GM12878 (cell line): ENCODE results near the gene XYLB. TPM values are rescaled to one million over a fixed set of nuclear protein-coding genes. Genes with fewer than 3 reads are reported as not detected.

ENCODE experiments used
- ATAC-seq: fragments of 200-7000 bp; cut with Tn5 transposase; 3 replicates; pipeline ENCODE4 v1.9.1; 2020; ENCODE audit warnings: mild to moderate bottlenecking, moderate library complexity
- BruUV-seq: library from RNA; stranded (reverse); fragments of 400-500 nt; replicated peaks from 2 replicates; lab custom pipeline; 2021; lab: Mats Ljungman, UMichigan
- CTCF ChIA-PET: fragments of 300-600 bp; sonication (Branson Sonifier 250); formaldehyde crosslinking; extraction: SDS; loops from one replicate; lab custom pipeline; 2021; ENCODE audit warnings: inconsistent platforms; lab: Yijun Ruan, JAX
- POLR2A ChIA-PET: fragments of 350-600 bp; formaldehyde crosslinking; extraction: SDS; loops from one replicate; lab custom pipeline; 2021; ENCODE audit warnings: inconsistent platforms; lab: Charles Lee
- RAD21 ChIA-PET: fragments of 300-600 bp; sonication (Branson Sonifier 250); formaldehyde crosslinking; loops from one replicate; lab custom pipeline; 2023; ENCODE audit warnings: antibody characterized with exemption; ENCODE audit not compliant: unreplicated experiment; lab: Charles Lee
- SMC1A ChIA-PET: fragments of 300-600 bp; sonication (Branson Sonifier 250); formaldehyde crosslinking; loops from one replicate; lab custom pipeline; 2023; ENCODE audit not compliant: unreplicated experiment, uncharacterized antibody; lab: Charles Lee
- DNase-seq: peaks from one replicate; pipeline ENCODE4 v3.0.0-alpha.2; 2011; ENCODE audit warnings: low read depth, low spot score
- FAIRE-seq: peaks from 3 replicates; lab custom pipeline; 2011; peaks lifted over from hg19 to GRCh38; lab: Jason Lieb, UNC
- H2AFZ ChIP-seq: 2 replicates; pipeline ENCODE4 v1.6.0; 2011; ENCODE audit warnings: low read depth, low read length, control low read depth; ENCODE audit not compliant: control insufficient read depth
- H3K27ac ChIP-seq: 2 replicates; pipeline ENCODE4 v1.5.1; 2011; ENCODE audit warnings: control low read depth; ENCODE audit not compliant: control insufficient read depth, insufficient read depth
- H3K27me3 ChIP-seq, 2 experiments: replicated peaks in 1 of 2; 2 replicates each; pipeline versions ENCODE4 v1.6.0 to v1.6.1; 2011; ENCODE audit warnings: low read length in 1 of 2; ENCODE audit not compliant: control insufficient read depth in 2 of 2, insufficient read depth in 2 of 2
- H3K36me3 ChIP-seq, 2 experiments: 2 replicates each; pipeline ENCODE4 v1.5.1; 2011; ENCODE audit warnings: low read length in 1 of 2; ENCODE audit not compliant: control insufficient read depth in 2 of 2, insufficient read depth in 2 of 2
- H3K4me1 ChIP-seq: 2 replicates; pipeline ENCODE4 v1.6.1; 2011; ENCODE audit warnings: mild to moderate bottlenecking, low read length, moderate library complexity, mixed read lengths; ENCODE audit not compliant: control insufficient read depth, insufficient read depth
- H3K4me2 ChIP-seq: 2 replicates; pipeline ENCODE4 v1.6.0; 2011; ENCODE audit warnings: control low read depth; ENCODE audit not compliant: control insufficient read depth, insufficient read depth
- H3K4me3 ChIP-seq: fragments of 200-600 bp; sonication (generic); 2 replicates; pipeline ENCODE4 v1.5.1; 2016
- H3K79me2 ChIP-seq: 2 replicates; pipeline ENCODE4 v1.6.0; 2011; ENCODE audit warnings: low read length; ENCODE audit not compliant: control insufficient read depth, insufficient read depth
- H3K9ac ChIP-seq: 2 replicates; pipeline ENCODE4 v1.8.0; 2011; ENCODE audit warnings: low read length, control low read depth, mixed read lengths; ENCODE audit not compliant: control insufficient read depth, insufficient read depth
- H3K9me3 ChIP-seq: replicated peaks from 3 replicates; pipeline ENCODE4 v1.5.1; 2011; ENCODE audit warnings: mild to moderate bottlenecking, low read length; ENCODE audit not compliant: control insufficient read depth, insufficient read depth
- H4K20me1 ChIP-seq: 2 replicates; pipeline ENCODE4 v1.6.0; 2011; ENCODE audit not compliant: control insufficient read depth, insufficient read depth
- E2F8 ChIP-seq: fragments of 450-650 bp; IDR thresholded peaks from 2 replicates; pipeline ENCODE4 v1.6.1; 2018; ENCODE audit warnings: mild to moderate bottlenecking, low read depth, moderate library complexity; ENCODE audit not compliant: partially characterized antibody
- GATAD2B ChIP-seq: fragments of 450-650 bp; conservative IDR thresholded peaks from 2 replicates; pipeline ENCODE4 v1.6.1; 2017; ENCODE audit warnings: low read depth, mild to moderate bottlenecking, moderate library complexity
- MEF2A ChIP-seq: IDR thresholded peaks from 2 replicates; pipeline ENCODE4 v1.6.1; 2011; ENCODE audit warnings: low read depth, mild to moderate bottlenecking, low read length, moderate library complexity; ENCODE audit not compliant: insufficient read depth
- NRF1 ChIP-seq: conservative IDR thresholded peaks from 2 replicates; pipeline ENCODE4 v1.6.1; 2011; ENCODE audit warnings: mild to moderate bottlenecking, low read depth, low read length, improper control_type of control experiment
- POU2F2 ChIP-seq: IDR thresholded peaks from 3 replicates; pipeline ENCODE4 v1.6.1; 2011; ENCODE audit warnings: low read depth, mild to moderate bottlenecking, low read length, borderline replicate concordance
- SMARCA5 ChIP-seq: fragments of 450-650 bp; IDR thresholded peaks from 2 replicates; pipeline ENCODE4 v1.6.1; 2017; ENCODE audit warnings: mild to moderate bottlenecking
- WGBS: methylation state at CpG from one replicate; pipeline ENCODE4 v1.1.6; 2016; ENCODE audit warnings: low lambda C conversion rate; ENCODE audit not compliant: insufficient replicate concordance, insufficient coverage; ENCODE audit errors: missing lambda C conversion rate; 5-methylcytosine and 5-hydroxymethylcytosine counted together
- in situ Hi-C: fragments of 300-500 bp; cut with MboI; formaldehyde crosslinking; loops from 9 replicates; pipeline ENCODE4 v1.14.3; 2018; ENCODE audit warnings: mixed read lengths
- intact Hi-C: fragments of 100-400 bp; cut with micrococcal nuclease; formaldehyde crosslinking; loops from one replicate; pipeline ENCODE4 v1.14.2; 2022; ENCODE audit not compliant: unreplicated experiment
- polyA plus RNA-seq, 11 experiments: library from polyadenylated mRNA; depleted of rRNA in 4 of 11; unstranded in 6 of 11; stranded (reverse) in 5 of 11; fragments of >200 nt; fragmentation: Nextera tagmentation in 4 of 11; fragmentation: Illumina TruSeq in 1 of 11; extraction: Ambion mirVana in 4 of 11; extraction: Trizol in 1 of 11; gene quantifications; 1 replicate in 1 of 11; 2 replicates in 10 of 11; pipeline versions ENCODE4 v1.2.1 to v1.2.3, GENCODE V29; 2011 to 2016; ENCODE audit warnings: inconsistent platforms in 2 of 11, missing spikeins in 2 of 11, low read depth in 1 of 11
- total RNA-seq, 4 experiments: library from RNA; depleted of rRNA in 3 of 4; stranded (reverse); fragments of >200 nt in 3 of 4; fragmentation: Illumina TruSeq in 1 of 4; extraction: Trizol in 1 of 4; gene quantifications; 2 replicates each; pipeline versions ENCODE4 v1.2.1 to v1.2.3, GENCODE V29; 2013 to 2021

The XYLB gene
- total and polyA plus RNA-seq, 10 of the 15 experiments (the other 5 are each of a cell fraction or from before 2014, with no cell fraction given): 0.60 to 6.1 (median 3.5) TPM

DNA sequence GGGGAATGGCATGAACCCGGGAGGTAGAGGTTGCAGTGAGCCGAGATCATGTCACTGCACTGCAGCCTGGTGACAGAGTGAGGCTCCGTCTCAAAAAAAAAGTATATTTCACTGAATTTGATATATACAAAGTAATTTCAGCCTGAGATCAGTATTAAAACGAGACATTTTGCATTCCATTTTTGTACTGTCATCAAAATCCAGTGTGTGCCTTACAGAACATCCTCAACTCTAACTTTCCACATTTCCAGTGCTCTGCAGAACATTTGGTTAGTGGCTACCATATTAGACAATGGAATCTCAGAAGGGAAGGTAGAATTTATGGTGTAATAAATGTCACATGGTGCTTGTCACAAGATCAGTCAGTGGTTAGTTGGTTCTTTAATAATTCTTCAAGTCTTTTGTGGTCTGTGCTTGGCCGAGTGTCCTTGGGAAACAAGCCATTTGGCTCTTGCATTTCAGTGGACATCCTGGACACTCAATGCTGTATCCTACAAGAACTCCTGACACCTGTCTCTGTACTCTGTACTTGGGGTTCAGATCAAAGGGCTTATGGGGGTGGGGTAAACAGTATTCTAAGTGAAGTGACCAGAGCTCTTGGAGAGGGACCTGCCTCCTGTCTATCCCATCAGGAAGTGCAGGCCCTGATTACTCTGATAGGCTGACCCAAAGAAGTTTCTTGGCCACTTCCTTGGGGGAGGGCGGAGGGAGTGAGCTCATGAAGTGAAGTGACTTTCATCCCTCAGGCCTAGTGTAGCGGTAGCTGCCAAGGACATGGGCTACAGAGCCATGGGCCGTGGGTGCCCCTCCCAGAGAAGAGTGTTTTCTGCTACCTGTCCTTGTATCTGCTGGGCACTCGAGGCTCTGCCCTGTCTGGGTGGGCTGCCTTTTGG lies 110.8 kb downstream of the XYLB start:
- POLR2A ChIA-PET: no interaction called here
- 65% methylated on average over 9 of the region's 9 CpGs for WGBS
- no peak for DNase-seq
- Histone ChIP-seq H3K9ac (no peak overlapping the region), H3K27me3 (no peaks in the 10 kb centered on the region; a peak in 1 of 4 replicates), H3K79me2 (no peaks in the 10 kb centered on the region; the same call in 1 of the 2 replicates), H3K27ac (no peak overlapping the region), H3K36me3 (no peaks in the 10 kb centered on the region), H4K20me1 (peaks cover 4% of the 10 kb centered on the region; the same call in 1 of the 2 replicates), H3K4me2 (no peak overlapping the region), H3K4me1 (peaks cover 15% of the 10 kb centered on the region), H2AFZ (no peak overlapping the region), H3K4me3 (no peak overlapping the region), H3K9me3 (no peaks in the 10 kb centered on the region)
- intact Hi-C loops (no loop called here), in situ Hi-C loops (no loop called here)
- TF ChIP-seq SMARCA5 (no peak), NRF1 (no peak), POU2F2 (no peak), GATAD2B (no peak), MEF2A (no peak), E2F8 (no peak)
- no peak for ATAC-seq
- FAIRE-seq: no peak
- RAD21 ChIA-PET: no interaction called here
- no TSS peak for BruUV-seq
- SMC1A ChIA-PET: no interaction called here
- CTCF ChIA-PET: interaction anchor here (1.0 to 1.2 kb wide), 4 partner anchors 10 to 112 kb away, joined by 3 to 6 read pairs (median 3); no protein-coding TSS in a partner anchor
